ENCODE data around the gene UGT1A8. TPM values are rescaled to one million over a fixed set of nuclear protein-coding genes. Genes with fewer than 3 reads are reported as not detected.
"Not testable (repeated sequence)": the region's sequence is repeated elsewhere in the genome, so short reads cannot be mapped to it uniquely, and the experiment has no call there.

The UGT1A8 gene
- total RNA-seq, 1 experiment from 2014 or later = not detected

- no peak for DNase-seq
- no peak for TF ChIP-seq CTCF (IDR thresholded peaks at IDR 0.05; ENCODE audit: unreplicated experiment)
- intact Hi-C loops (cut with micrococcal nuclease; ENCODE audit: unreplicated experiment) = no loop called here
- H3K4me3 Mint-ChIP-seq (ENCODE audit: low read depth, unreplicated experiment) = no peak overlapping the region
- peaks cover 30% of the 10 kb centered on the region for H3K36me3 Mint-ChIP-seq (ENCODE audit: insufficient read depth, unreplicated experiment)
- H3K4me1 Mint-ChIP-seq (ENCODE audit: low read depth, unreplicated experiment) = peaks cover 24% of the 10 kb centered on the region
- BruUV-seq (replicated peaks) = no TSS peak
- H3K9me3 Mint-ChIP-seq (ENCODE audit: low read depth, unreplicated experiment) = peaks cover 16% of the 10 kb centered on the region
- CTCF ChIA-PET = no interaction called here
- no peaks in the 10 kb centered on the region for H3K27me3 Mint-ChIP-seq (ENCODE audit: unreplicated experiment)
- H3K27ac Mint-ChIP-seq (ENCODE audit: unreplicated experiment) = peak overlapping the region; percentile 19
These were observed 127.8 kb downstream of the UGT1A8 start for GRCh38 chr2:233745073-233745755.

- H3K27me3 Mint-ChIP-seq (ENCODE audit: unreplicated experiment); CTCF ChIA-PET; DNase-seq; BruUV-seq (replicated peaks); intact Hi-C loops (cut with micrococcal nuclease; ENCODE audit: unreplicated experiment); H3K4me3 Mint-ChIP-seq (ENCODE audit: low read depth, unreplicated experiment): not testable (repeated sequence)
- Mint-ChIP-seq H3K9me3 (ENCODE audit: low read depth, unreplicated experiment) (peaks cover 16% of the 10 kb centered on the region), H3K27ac (ENCODE audit: unreplicated experiment) (peak overlapping the region; percentile 19), H3K4me1 (ENCODE audit: low read depth, unreplicated experiment) (peaks cover 24% of the 10 kb centered on the region), H3K36me3 (ENCODE audit: insufficient read depth, unreplicated experiment) (peaks cover 26% of the 10 kb centered on the region)
These were observed 128.4 kb downstream of the UGT1A8 start for GRCh38 chr2:233745838-233746237.

DNA sequence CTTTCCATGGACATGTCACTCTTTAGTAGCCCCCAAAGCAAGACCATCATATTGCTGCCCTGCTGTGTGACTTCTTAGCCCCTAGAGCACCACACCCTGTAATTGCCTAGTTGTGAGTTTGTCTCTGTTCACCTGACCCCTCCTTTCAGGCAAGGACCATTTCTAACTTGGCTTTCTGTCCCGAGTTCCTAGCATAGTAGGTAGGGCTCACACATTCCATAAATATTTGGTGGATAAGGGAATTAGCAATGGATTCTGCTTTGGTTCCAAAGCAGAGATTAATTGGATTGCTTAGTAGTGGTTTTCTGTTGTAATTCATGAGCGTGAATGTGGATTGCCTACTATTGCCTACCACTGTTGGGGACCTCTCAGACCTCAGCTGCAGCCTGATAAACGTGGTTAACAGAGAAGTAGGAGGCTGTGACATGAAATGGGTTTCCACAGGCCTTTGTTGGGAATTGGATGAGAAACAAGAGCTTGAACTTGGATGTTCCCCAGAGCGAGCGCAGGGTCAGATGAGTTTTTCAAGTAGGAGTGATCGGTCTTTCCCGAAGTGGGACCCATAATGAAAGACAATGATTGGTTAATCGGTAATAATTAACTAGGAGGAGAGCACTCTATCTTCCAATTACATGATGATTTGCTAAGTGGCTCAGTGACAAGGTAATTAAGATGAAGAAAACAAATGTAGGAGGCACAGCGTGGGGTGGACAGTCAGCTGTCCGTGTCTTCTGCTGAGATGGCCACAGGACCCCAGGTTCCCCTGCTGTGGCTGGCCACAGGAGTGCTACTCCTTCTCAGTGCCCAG is 129.2 kb downstream of the UGT1A8 start:
- DNase-seq = no peak

GRCh38 chr2:233747283-233747544 is 129.8 kb downstream of the UGT1A8 start:
- no TSS peak for BruUV-seq (replicated peaks)
- DNase-seq = no peak
- Mint-ChIP-seq H3K27ac (ENCODE audit: unreplicated experiment) (peak overlapping the region; percentile 13), H3K9me3 (ENCODE audit: low read depth, unreplicated experiment) (peaks cover 19% of the 10 kb centered on the region), H3K4me1 (ENCODE audit: low read depth, unreplicated experiment) (peaks cover 32% of the 10 kb centered on the region), H3K27me3 (ENCODE audit: unreplicated experiment) (no peaks in the 10 kb centered on the region), H3K36me3 (ENCODE audit: insufficient read depth, unreplicated experiment) (peaks cover 25% of the 10 kb centered on the region), H3K4me3 (ENCODE audit: low read depth, unreplicated experiment) (no peak overlapping the region)
- CTCF ChIA-PET = no interaction called here
- no peak for TF ChIP-seq CTCF (IDR thresholded peaks at IDR 0.05; ENCODE audit: unreplicated experiment)
- intact Hi-C loops (cut with micrococcal nuclease; ENCODE audit: unreplicated experiment) = no loop called here

More for the DNA sequence above, 129.2 kb downstream of the UGT1A8 start:
- Mint-ChIP-seq H3K9me3 (ENCODE audit: low read depth, unreplicated experiment) (peaks cover 18% of the 10 kb centered on the region), H3K36me3 (ENCODE audit: insufficient read depth, unreplicated experiment) (peaks cover 26% of the 10 kb centered on the region), H3K4me3 (ENCODE audit: low read depth, unreplicated experiment) (no peak overlapping the region), H3K27me3 (ENCODE audit: unreplicated experiment) (no peaks in the 10 kb centered on the region), H3K27ac (ENCODE audit: unreplicated experiment) (peak overlapping the region; percentile 13), H3K4me1 (ENCODE audit: low read depth, unreplicated experiment) (peaks cover 32% of the 10 kb centered on the region)
- no peak for TF ChIP-seq CTCF (IDR thresholded peaks at IDR 0.05; ENCODE audit: unreplicated experiment)
- CTCF ChIA-PET = no interaction called here
- intact Hi-C loops (cut with micrococcal nuclease; ENCODE audit: unreplicated experiment) = no loop called here
- BruUV-seq (replicated peaks) = no TSS peak

- DNase-seq; H3K4me3 Mint-ChIP-seq (ENCODE audit: low read depth, unreplicated experiment); CTCF ChIA-PET; H3K27me3 Mint-ChIP-seq (ENCODE audit: unreplicated experiment); H3K27ac Mint-ChIP-seq (ENCODE audit: unreplicated experiment); intact Hi-C loops (cut with micrococcal nuclease; ENCODE audit: unreplicated experiment); BruUV-seq (replicated peaks): not testable (repeated sequence)
- Mint-ChIP-seq H3K4me1 (ENCODE audit: low read depth, unreplicated experiment) (peaks cover 23% of the 10 kb centered on the region), H3K36me3 (ENCODE audit: insufficient read depth, unreplicated experiment) (peaks cover 25% of the 10 kb centered on the region), H3K9me3 (ENCODE audit: low read depth, unreplicated experiment) (peaks cover 19% of the 10 kb centered on the region)
These were observed 133.3 kb downstream of the UGT1A8 start for GRCh38 chr2:233750689-233751088.

GRCh38 chr2:233751212-233752009 is 134.0 kb downstream of the UGT1A8 start:
- BruUV-seq (replicated peaks); CTCF ChIA-PET; intact Hi-C loops (cut with micrococcal nuclease; ENCODE audit: unreplicated experiment); H3K27ac Mint-ChIP-seq (ENCODE audit: unreplicated experiment); DNase-seq; H3K4me3 Mint-ChIP-seq (ENCODE audit: low read depth, unreplicated experiment); H3K27me3 Mint-ChIP-seq (ENCODE audit: unreplicated experiment): not testable (repeated sequence)
- Mint-ChIP-seq H3K9me3 (ENCODE audit: low read depth, unreplicated experiment) (peaks cover 19% of the 10 kb centered on the region), H3K4me1 (ENCODE audit: low read depth, unreplicated experiment) (peaks cover 19% of the 10 kb centered on the region), H3K36me3 (ENCODE audit: insufficient read depth, unreplicated experiment) (peaks cover 24% of the 10 kb centered on the region)
